Neural progenitor cell (in vitro differentiated cells): ENCODE data around the gene INPP5B.

Experiments used
- CTCF ChIP-seq: fragments of 200-600 bp; sonication (generic); IDR thresholded peaks from 2 replicates; pipeline ENCODE4 v1.5.1; 2017; ENCODE audit warnings: antibody characterized with exemption, mild to moderate bottlenecking
- EZH2 ChIP-seq: fragments of 200-600 bp; sonication (generic); IDR thresholded peaks from 2 replicates; pipeline ENCODE4 v1.6.1; 2017; ENCODE audit warnings: antibody characterized with exemption, mild to moderate bottlenecking, moderate library complexity

- TF ChIP-seq CTCF (no peak), EZH2 (no peak)
These were observed 42.6 kb upstream of the INPP5B start for GRCh38 chr1:37989361-37989930.
